ENCODE data around the gene C1orf226.
"Not testable (repeated sequence)": the region's sequence is repeated elsewhere in the genome, so short reads cannot be mapped to it uniquely, and the experiment has no call there.

The C1orf226 gene

GRCh38 chr1:162397039-162397448, 15.5 kb downstream of the C1orf226 start:
- no peaks in the 10 kb centered on the region for H3K36me3 Mint-ChIP-seq
- no peak overlapping the region for H3K27ac Mint-ChIP-seq
- H3K4me3 Mint-ChIP-seq, result no peak overlapping the region
- DNase-seq, result no peak
- peaks cover 0 to 2% of the 10 kb centered on the region in 2 donors for H3K4me1 Mint-ChIP-seq
- H3K27me3 Mint-ChIP-seq, result peaks cover 22 to 33% of the 10 kb centered on the region in 2 donors
- no peaks in the 10 kb centered on the region for H3K9me3 Mint-ChIP-seq
- no peak for ATAC-seq (replicated peaks)

GRCh38 chr1:162397943-162398560, 16.5 kb downstream of the C1orf226 start:
- H3K36me3 Mint-ChIP-seq, result no peaks in the 10 kb centered on the region
- no peaks in the 10 kb centered on the region for H3K4me1 Mint-ChIP-seq
- no peaks in the 10 kb centered on the region for H3K9me3 Mint-ChIP-seq
- H3K4me3 Mint-ChIP-seq, result no peak overlapping the region
- no peak for DNase-seq
- peaks cover 22 to 38% of the 10 kb centered on the region in 2 donors for H3K27me3 Mint-ChIP-seq
- H3K27ac Mint-ChIP-seq, result no peak overlapping the region
- no peak for ATAC-seq (replicated peaks)

DNA sequence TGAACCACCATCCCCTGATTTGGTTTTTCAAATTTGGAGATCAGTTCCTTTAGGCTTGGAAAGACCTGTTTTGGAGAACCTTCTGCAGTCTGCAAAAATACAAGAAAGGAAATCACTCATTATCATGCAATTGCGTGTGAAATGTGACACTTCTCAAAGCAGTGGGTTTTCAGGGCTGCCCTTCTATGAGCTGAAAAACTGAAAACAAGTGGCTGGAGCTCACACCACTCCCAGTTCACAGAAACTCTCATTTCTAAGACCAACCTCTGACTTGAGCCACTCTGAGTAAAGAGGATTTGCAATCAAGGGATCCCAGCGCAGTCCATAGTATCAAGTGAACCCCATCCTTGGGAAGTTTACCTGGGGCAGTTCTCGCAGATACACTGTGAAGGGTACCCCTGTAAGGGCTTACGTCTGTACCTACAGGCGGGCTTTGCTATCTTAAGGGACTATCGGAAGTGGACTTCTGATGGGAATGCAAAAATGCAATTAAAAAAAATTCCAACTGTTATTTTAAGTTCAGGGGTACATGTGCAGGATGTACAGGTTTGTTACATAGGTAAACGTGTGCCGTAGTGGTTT, 17.6 kb downstream of the C1orf226 start:
- Mint-ChIP-seq H3K27ac (no peak overlapping the region), H3K27me3 (peaks cover 22 to 38% of the 10 kb centered on the region in 2 donors), H3K36me3 (no peaks in the 10 kb centered on the region), H3K9me3 (no peaks in the 10 kb centered on the region), H3K4me3 (no peak overlapping the region), H3K4me1 (no peaks in the 10 kb centered on the region)
- no peak for ATAC-seq (replicated peaks)
- DNase-seq, result no peak

DNA sequence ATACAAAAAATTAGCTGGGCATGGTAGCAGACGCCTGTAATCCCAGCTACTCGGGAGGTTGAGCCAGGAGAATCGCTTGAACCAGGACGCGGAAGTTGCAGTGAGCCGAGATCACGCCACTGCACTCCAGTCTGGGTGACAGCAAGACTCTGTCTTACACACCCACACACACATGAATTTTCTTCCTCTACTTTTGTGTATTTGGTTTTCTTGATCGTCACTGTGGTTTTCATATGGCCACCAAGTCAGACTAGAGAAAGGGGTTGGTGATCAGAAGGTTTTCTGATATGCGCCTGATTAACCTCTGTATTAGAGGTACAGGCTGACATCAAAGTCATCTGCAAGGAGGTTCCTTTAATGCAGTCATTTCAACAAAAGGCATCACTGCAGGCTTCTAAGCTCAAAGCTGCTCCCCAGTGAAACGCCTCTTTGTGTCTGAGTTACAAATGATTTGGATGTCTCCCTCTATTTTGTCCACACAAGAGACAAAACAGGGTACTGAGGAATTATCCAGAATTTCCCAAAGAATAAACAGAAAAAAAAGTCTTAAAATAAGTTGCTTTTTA, 19.3 kb downstream of the C1orf226 start:
- Mint-ChIP-seq H3K36me3 (no peaks in the 10 kb centered on the region), H3K27ac (no peak overlapping the region), H3K4me1 (no peaks in the 10 kb centered on the region), H3K9me3 (no peaks in the 10 kb centered on the region), H3K27me3 (peaks cover 22 to 37% of the 10 kb centered on the region in 2 donors), H3K4me3 (no peak overlapping the region)
- ATAC-seq (replicated peaks), result no peak
- DNase-seq, result no peak

DNA sequence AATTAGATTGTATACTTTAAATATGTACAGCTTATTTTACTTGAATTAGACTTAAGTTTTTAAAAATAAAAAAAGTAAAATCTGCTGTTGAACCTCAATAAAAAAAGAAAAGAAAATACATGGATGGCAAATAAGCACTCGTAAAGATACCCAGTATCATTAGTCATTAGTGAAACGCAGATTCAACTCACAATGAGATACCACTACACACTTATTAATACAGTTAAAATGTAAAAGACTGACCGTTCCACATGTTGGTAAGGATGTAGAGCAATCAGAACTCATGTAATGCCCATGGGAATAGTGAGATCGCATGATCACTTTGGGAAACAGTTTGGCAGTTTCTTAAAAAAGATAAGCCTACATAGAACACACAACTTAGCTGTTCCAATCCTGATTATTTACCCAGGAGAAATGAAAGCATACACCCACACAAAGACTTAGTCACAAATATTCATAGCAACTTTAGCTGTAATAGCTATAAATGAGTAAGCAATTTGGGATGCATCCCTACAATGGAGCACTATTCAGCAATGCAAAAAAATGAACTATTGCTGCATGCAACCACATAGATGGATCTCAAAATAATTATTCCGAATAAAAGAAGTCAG, 23.1 kb downstream of the C1orf226 start:
- Mint-ChIP-seq H3K27ac (no peak overlapping the region), H3K4me3 (no peak overlapping the region), H3K4me1 (no peaks in the 10 kb centered on the region), H3K36me3 (no peaks in the 10 kb centered on the region), H3K9me3 (no peaks in the 10 kb centered on the region), H3K27me3 (peaks cover 7 to 16% of the 10 kb centered on the region in 2 donors)
- ATAC-seq (replicated peaks), result no peak
- no peak for DNase-seq

DNA sequence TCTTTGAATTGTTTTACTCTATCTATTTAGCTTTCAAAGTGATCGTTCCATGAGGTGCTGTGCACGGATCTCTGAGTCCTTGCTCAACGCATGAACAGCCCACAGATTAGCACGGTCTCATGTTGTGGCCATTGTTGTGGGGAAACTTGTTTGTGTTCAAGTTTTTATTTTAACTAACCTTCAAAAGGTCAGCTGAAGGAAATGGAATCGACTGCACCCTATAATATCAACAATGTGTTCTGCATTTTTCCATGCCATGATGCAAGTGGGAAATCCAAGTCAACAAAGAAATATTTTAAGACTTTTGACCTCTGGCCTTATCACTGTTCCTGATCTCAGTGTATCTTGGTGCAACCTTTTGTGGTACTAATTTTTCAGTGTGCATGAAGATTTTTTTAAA, 24.3 kb downstream of the C1orf226 start:
- H3K27ac Mint-ChIP-seq, result no peak overlapping the region
- H3K9me3 Mint-ChIP-seq, result no peaks in the 10 kb centered on the region
- no peaks in the 10 kb centered on the region for H3K36me3 Mint-ChIP-seq
- ATAC-seq (replicated peaks) (no peak), DNase-seq (no peak)
- H3K4me1 Mint-ChIP-seq, result no peaks in the 10 kb centered on the region
- H3K27me3 Mint-ChIP-seq, result peaks cover 14 to 16% of the 10 kb centered on the region in 2 donors
- no peak overlapping the region for H3K4me3 Mint-ChIP-seq

GRCh38 chr1:162406811-162407210, 25.3 kb downstream of the C1orf226 start:
- H3K4me1 Mint-ChIP-seq, result no peaks in the 10 kb centered on the region
- no peak overlapping the region for H3K4me3 Mint-ChIP-seq
- no peak overlapping the region for H3K27ac Mint-ChIP-seq
- ATAC-seq (replicated peaks) (no peak), DNase-seq (no peak)
- no peaks in the 10 kb centered on the region for H3K36me3 Mint-ChIP-seq
- H3K27me3 Mint-ChIP-seq, result peaks cover 20% of the 10 kb centered on the region in 2 donors
- H3K9me3 Mint-ChIP-seq, result no peaks in the 10 kb centered on the region

DNA sequence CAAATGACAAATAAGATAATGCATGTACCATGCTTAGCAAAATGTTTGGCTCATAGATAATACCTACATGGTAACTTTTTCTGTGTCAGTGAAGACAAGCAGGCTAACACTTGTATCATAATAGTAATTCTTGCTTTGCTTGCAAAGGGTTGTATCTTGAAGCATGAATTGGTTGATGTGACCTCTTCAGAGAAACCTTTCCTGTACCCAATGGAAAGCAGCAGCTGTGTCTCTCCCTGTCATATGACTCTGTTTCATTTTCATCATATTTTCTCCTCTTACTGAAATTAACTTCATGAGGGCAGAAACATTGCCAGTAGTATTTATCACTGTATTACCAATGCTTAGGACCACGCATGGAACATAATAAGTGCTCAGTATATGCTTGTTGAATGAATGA, 26.0 kb downstream of the C1orf226 start:
- Mint-ChIP-seq H3K36me3 (no peaks in the 10 kb centered on the region), H3K4me3 (no peak overlapping the region), H3K9me3 (no peaks in the 10 kb centered on the region), H3K4me1 (no peaks in the 10 kb centered on the region), H3K27me3 (peaks cover 20 to 25% of the 10 kb centered on the region in 2 donors), H3K27ac (no peak overlapping the region)
- DNase-seq, result no peak
- no peak for ATAC-seq (replicated peaks)

DNA sequence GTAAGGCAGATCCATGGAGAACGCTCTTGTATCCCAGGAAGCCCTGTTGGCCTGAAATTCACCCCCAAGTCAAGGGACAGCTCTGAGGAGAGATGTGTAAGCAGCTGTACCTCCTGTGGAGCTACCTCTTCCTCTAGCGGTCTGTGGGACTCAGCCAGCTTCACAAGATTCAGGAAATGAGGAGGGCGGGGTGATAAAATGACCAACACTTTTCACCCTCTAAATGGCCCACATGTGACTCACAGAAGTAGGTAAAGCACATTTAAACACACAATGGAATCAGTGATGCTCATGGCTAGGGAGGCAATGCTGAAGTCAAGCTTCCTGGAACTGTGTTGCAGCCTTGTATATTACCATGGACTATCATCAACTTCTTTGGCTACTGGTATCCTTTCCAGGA, 30.5 kb downstream of the C1orf226 start, which contains the start of gene SH2D1B:
TSS of gene SH2D1B (minus strand) at position 135 of the 400 bp plus-strand sequence. CDS start at position 15, 120 bp downstream.
- H3K4me3 Mint-ChIP-seq, result no peak within 1 kb of the TSS

DNA sequence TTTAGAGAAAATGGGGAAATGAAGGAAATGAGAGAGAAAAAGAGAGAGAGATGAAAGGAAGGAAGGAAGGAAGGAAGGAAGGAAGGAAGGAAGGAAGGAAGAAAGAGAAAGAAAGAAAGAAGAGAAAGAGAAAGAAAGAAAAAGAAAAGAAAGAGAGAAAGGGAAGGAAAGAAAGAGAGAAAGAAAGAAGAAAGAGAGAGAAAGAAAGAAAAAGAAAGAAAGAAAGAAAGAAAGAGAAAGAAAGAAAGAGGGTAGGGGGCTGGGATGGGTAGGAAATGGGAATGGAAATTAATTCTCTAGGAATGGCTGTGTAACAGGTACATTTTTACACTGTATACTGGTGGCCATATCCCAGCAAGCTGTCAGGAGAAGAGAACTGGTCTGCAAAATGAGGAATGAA, 34.7 kb downstream of the C1orf226 start:
- no peak for DNase-seq
- no peak for ATAC-seq (replicated peaks)
- Mint-ChIP-seq H3K27me3 (peaks cover 21 to 34% of the 10 kb centered on the region in 2 donors), H3K27ac (no peak overlapping the region), H3K9me3 (no peaks in the 10 kb centered on the region), H3K4me1 (no peaks in the 10 kb centered on the region), H3K4me3 (no peak overlapping the region), H3K36me3 (no peaks in the 10 kb centered on the region)

More for the DNA sequence above, 30.5 kb downstream of the C1orf226 start, which contains the start of gene SH2D1B:
- ATAC-seq (replicated peaks), result no peak
- Mint-ChIP-seq H3K9me3 (no peaks in the 10 kb centered on the region), H3K27me3 (peaks cover 23 to 40% of the 10 kb centered on the region in 2 donors), H3K27ac (no peak within 1 kb of the TSS), H3K4me1 (no peaks in the 10 kb centered on the region), H3K36me3 (no peaks in the 10 kb centered on the region)
- no peak for DNase-seq

- H3K27me3 Mint-ChIP-seq, result peaks cover 15 to 31% of the 10 kb centered on the region in 2 donors
- ATAC-seq (replicated peaks) (no peak), DNase-seq (no peak)
- H3K4me3 Mint-ChIP-seq, result no peak overlapping the region
- H3K27ac Mint-ChIP-seq, result no peak overlapping the region
- H3K9me3 Mint-ChIP-seq, result no peaks in the 10 kb centered on the region
- peaks cover 2 to 6% of the 10 kb centered on the region in 2 donors for H3K4me1 Mint-ChIP-seq
- H3K36me3 Mint-ChIP-seq, result no peaks in the 10 kb centered on the region
These were observed 35.4 kb downstream of the C1orf226 start for GRCh38 chr1:162416909-162417308.

DNA sequence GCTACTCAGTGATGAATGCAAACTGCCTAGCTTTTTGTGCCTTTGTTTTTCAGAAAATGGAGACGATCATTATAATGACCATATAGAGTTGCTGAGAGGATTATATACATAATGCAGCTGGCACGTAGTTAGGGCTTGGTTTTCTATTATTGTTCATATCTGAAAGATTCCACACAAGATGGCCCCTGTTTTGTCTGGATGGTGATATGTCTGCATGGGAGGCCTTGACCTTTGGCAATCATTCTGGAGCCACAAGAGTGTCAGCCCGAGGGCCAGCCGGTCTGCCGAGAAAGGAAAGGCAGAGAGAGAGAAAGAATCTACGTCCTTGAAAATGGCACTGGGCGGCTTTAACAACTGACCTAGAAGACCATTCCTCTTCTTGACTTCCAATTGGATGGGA, 36.1 kb downstream of the C1orf226 start:
- no peak for DNase-seq
- H3K36me3 Mint-ChIP-seq, result no peaks in the 10 kb centered on the region
- H3K4me1 Mint-ChIP-seq, result peaks cover 2 to 14% of the 10 kb centered on the region in 2 donors
- H3K4me3 Mint-ChIP-seq, result no peak overlapping the region
- no peak for ATAC-seq (replicated peaks)
- peaks cover 13 to 28% of the 10 kb centered on the region in 2 donors for H3K27me3 Mint-ChIP-seq
- no peak overlapping the region for H3K27ac Mint-ChIP-seq
- no peaks in the 10 kb centered on the region for H3K9me3 Mint-ChIP-seq

GRCh38 chr1:162418584-162418983, 37.1 kb downstream of the C1orf226 start:
- Mint-ChIP-seq H3K27me3 (peaks cover 14 to 25% of the 10 kb centered on the region in 2 donors), H3K4me1 (peaks cover 2 to 23% of the 10 kb centered on the region in 2 donors)
- DNase-seq; H3K27ac Mint-ChIP-seq; ATAC-seq (replicated peaks); H3K4me3 Mint-ChIP-seq; H3K9me3 Mint-ChIP-seq; H3K36me3 Mint-ChIP-seq: not testable (repeated sequence)

- H3K27ac Mint-ChIP-seq, result not testable (repeated sequence)
These were observed 38.0 kb downstream of the C1orf226 start for GRCh38 chr1:162419450-162419931.

More at GRCh38 chr1:162419450-162419931, 38.0 kb downstream of the C1orf226 start:
- not testable (repeated sequence) for H3K4me3 Mint-ChIP-seq; ATAC-seq (replicated peaks); H3K9me3 Mint-ChIP-seq; H3K36me3 Mint-ChIP-seq; DNase-seq
- peaks cover 18 to 25% of the 10 kb centered on the region in 2 donors for H3K27me3 Mint-ChIP-seq
- H3K4me1 Mint-ChIP-seq, result peaks cover 5 to 28% of the 10 kb centered on the region in 2 donors
